SK-N-SH (cell line): ENCODE results near the gene LGR6. TPM values are rescaled to one million over a fixed set of nuclear protein-coding genes. Genes with fewer than 3 reads are reported as not detected.

ENCODE experiments used
- CTCF ChIA-PET: fragments of 300-600, 350-600 bp; formaldehyde crosslinking; extraction: SDS; loops from one replicate; lab custom pipeline; 2021; lab: Yijun Ruan, JAX
- POLR2A ChIA-PET: fragments of 350-600 bp; sonication (Branson Sonifier 250); formaldehyde crosslinking; extraction: SDS; loops from one replicate; lab custom pipeline; 2020; ENCODE audit warnings: antibody characterized with exemption, inconsistent platforms; lab: Yijun Ruan, JAX
- DNase-seq: peaks from one replicate; pipeline ENCODE4 v3.0.0; 2012
- H2AFZ ChIP-seq: fragments of 200-600 bp; sonication (generic); 2 replicates; pipeline ENCODE4 v1.8.1; 2016; ENCODE audit warnings: antibody characterized with exemption, mild to moderate bottlenecking, low read depth
- H3F3A ChIP-seq: fragments of 200-600 bp; sonication (generic); replicated peaks from 2 replicates; pipeline ENCODE3; 2016; ENCODE audit warnings: antibody characterized with exemption, mild to moderate bottlenecking; ENCODE audit not compliant: insufficient read depth
- H3K27ac ChIP-seq, 2 experiments: fragments of 200-500 bp in 1 of 2; fragments of 200-600 bp in 1 of 2; sonication (Bioruptor generic) in 1 of 2; sonication (generic), shearing (Covaris generic) in 1 of 2; 2 replicates each; pipeline versions ENCODE4 v1.5.1 to v1.6.1; 2014 to 2016; ENCODE audit warnings: low read depth in 2 of 2, inconsistent platforms in 1 of 2, low read length in 1 of 2, mild to moderate bottlenecking in 1 of 2, mixed read lengths in 1 of 2
- H3K27me3 ChIP-seq: fragments of 200-600 bp; sonication (generic), shearing (Covaris generic); 2 replicates; pipeline ENCODE4 v1.6.1; 2016; ENCODE audit warnings: mixed run types; ENCODE audit not compliant: insufficient read depth
- H3K36me3 ChIP-seq, 2 experiments: fragments of 200-500 bp in 1 of 2; fragments of 200-600 bp in 1 of 2; sonication (Bioruptor generic) in 1 of 2; sonication (generic) in 1 of 2; replicated peaks in 1 of 2; 2 replicates each; pipeline versions ENCODE3 to v1.5.1; 2014 to 2016; ENCODE audit warnings: low read length in 1 of 2, mild to moderate bottlenecking in 1 of 2; ENCODE audit not compliant: insufficient read depth in 2 of 2, control insufficient read depth in 1 of 2
- H3K4me1 ChIP-seq, 2 experiments: fragments of 200-500 bp in 1 of 2; fragments of 200-600 bp in 1 of 2; sonication (Bioruptor generic) in 1 of 2; sonication (generic), shearing (Covaris generic) in 1 of 2; 2 replicates each; pipeline versions ENCODE4 v1.5.1 to v1.6.1; 2014 to 2016; ENCODE audit warnings: low read depth in 1 of 2, low read length in 1 of 2, mixed run types in 1 of 2; ENCODE audit not compliant: insufficient read depth in 2 of 2, control insufficient read depth in 1 of 2
- H3K4me2 ChIP-seq: fragments of 200-600 bp; sonication (generic), shearing (Covaris generic); 2 replicates; pipeline ENCODE4 v1.6.1; 2017; ENCODE audit warnings: mixed run types
- H3K4me3 ChIP-seq, 2 experiments: fragments of 200-500 bp in 1 of 2; fragments of 200-600 bp in 1 of 2; sonication (Bioruptor generic) in 1 of 2; sonication (generic), shearing (Covaris generic) in 1 of 2; 2 replicates each; pipeline versions ENCODE4 v1.5.1 to v1.8.1; 2014 to 2016; ENCODE audit warnings: low read depth in 2 of 2, inconsistent platforms in 1 of 2, low read length in 1 of 2, mild to moderate bottlenecking in 1 of 2, mixed read lengths in 1 of 2, moderate library complexity in 1 of 2
- H3K79me2 ChIP-seq: fragments of 200-600 bp; sonication (generic); 2 replicates; pipeline ENCODE4 v1.8.1; 2017; ENCODE audit warnings: mild to moderate bottlenecking; ENCODE audit not compliant: insufficient read depth
- H3K9ac ChIP-seq: fragments of 200-600 bp; sonication (generic); 2 replicates; pipeline ENCODE4 v1.6.1; 2017; ENCODE audit warnings: mixed run types
- H3K9me2 ChIP-seq: fragments of 200-600 bp; sonication (generic); 2 replicates; pipeline ENCODE4 v1.6.1; 2017; ENCODE audit warnings: mixed run types
- H3K9me3 ChIP-seq: fragments of 200-600 bp; sonication (generic); 2 replicates; pipeline ENCODE4 v1.6.1; 2017; ENCODE audit warnings: mixed run types, mild to moderate bottlenecking, moderate library complexity
- H4K20me1 ChIP-seq: fragments of 200-600 bp; sonication (generic); 2 replicates; pipeline ENCODE4 v1.6.1; 2017; ENCODE audit warnings: mild to moderate bottlenecking, mixed run types; ENCODE audit not compliant: insufficient read depth
- CTCF ChIP-seq: fragments of 200-600 bp; sonication (generic); IDR thresholded peaks from 2 replicates; pipeline ENCODE4 v1.6.1; 2017; ENCODE audit warnings: antibody characterized with exemption, mild to moderate bottlenecking, moderate library complexity
- ELF1 ChIP-seq: IDR thresholded peaks from 2 replicates; pipeline ENCODE4 v1.4.0; 2012
- EP300 ChIP-seq, 2 experiments: IDR thresholded peaks; 2 replicates each; pipeline versions ENCODE4 v1.4.0 to v1.6.1; 2012; ENCODE audit warnings: borderline replicate concordance in 1 of 2, low read depth in 1 of 2, low read length in 1 of 2
- GABPA ChIP-seq: IDR thresholded peaks from 2 replicates; pipeline ENCODE4 v1.4.0; 2012; ENCODE audit warnings: low read depth, mild to moderate bottlenecking
- MAX ChIP-seq: IDR thresholded peaks from 2 replicates; pipeline ENCODE4 v1.4.0; 2012; ENCODE audit warnings: low read depth
- MEF2A ChIP-seq: IDR thresholded peaks from 2 replicates; pipeline ENCODE4 v1.4.0; 2012; ENCODE audit warnings: low read depth, borderline replicate concordance
- PBX3 ChIP-seq: IDR thresholded peaks from 2 replicates; pipeline ENCODE4; 2012
- RAD21 ChIP-seq: IDR thresholded peaks from 2 replicates; pipeline ENCODE4 v1.6.1; 2012; ENCODE audit warnings: mild to moderate bottlenecking, low read length
- RCOR1 ChIP-seq: fragments of 150-350 bp; IDR thresholded peaks from 2 replicates; pipeline ENCODE4 v1.6.1; 2017; ENCODE audit warnings: antibody characterized with exemption, low read length
- SIN3A ChIP-seq: IDR thresholded peaks from 2 replicates; pipeline ENCODE4 v1.6.1; 2012; ENCODE audit warnings: low read depth, mild to moderate bottlenecking, low read length, moderate library complexity, borderline replicate concordance
- TAF1 ChIP-seq: IDR thresholded peaks from 2 replicates; pipeline ENCODE4 v1.6.1; 2012; ENCODE audit warnings: low read depth, mild to moderate bottlenecking, low read length, moderate library complexity, borderline replicate concordance
- USF1 ChIP-seq: IDR thresholded peaks from 2 replicates; pipeline ENCODE4 v1.4.0; 2012; ENCODE audit warnings: low read depth, borderline replicate concordance
- polyA plus RNA-seq, 3 experiments: library from polyadenylated mRNA; depleted of rRNA; stranded (reverse); fragments of >200 nt; gene quantifications; 2 replicates each; pipeline ENCODE4 v1.2.3, GENCODE V29; 2012

LGR6 gene
- polyA plus RNA-seq, 1 of the 3 experiments (the other 2 are of a cell fraction), result 0.03 TPM

GRCh38 chr1:202316186-202316585, 122.6 kb downstream of the LGR6 start:
- Histone ChIP-seq H3F3A (no peaks in the 10 kb centered on the region), H3K79me2 (no peaks in the 10 kb centered on the region), H3K4me2 (no peak overlapping the region), H3K9me2 (no peaks in the 10 kb centered on the region), H2AFZ (no peak overlapping the region; the same call in 1 of the 2 replicates), H3K9me3 (no peaks in the 10 kb centered on the region), H4K20me1 (no peaks in the 10 kb centered on the region), H3K4me1 (peaks cover 8 to 9% of the 10 kb centered on the region in 2 experiments; a peak in 2 of 4 replicates), H3K27me3 (no peaks in the 10 kb centered on the region), H3K36me3 (no peaks in the 10 kb centered on the region), H3K4me3 (no peak overlapping the region), H3K27ac (no peak overlapping the region), H3K9ac (no peak overlapping the region)
- TF ChIP-seq ELF1, result no peak
- no peak for TF ChIP-seq MEF2A
- no peak for TF ChIP-seq GABPA
- TF ChIP-seq MAX, result no peak
- TF ChIP-seq USF1, result no peak
- TF ChIP-seq SIN3A, result no peak
- TF ChIP-seq EP300 (IDR thresholded peaks at IDR 0.05; ENCODE audit: borderline replicate concordance in 1 of 2, low read depth in 1 of 2, low read length in 1 of 2), result no peak
- TF ChIP-seq PBX3, result no peak
- TF ChIP-seq RAD21, result no peak
- no peak for TF ChIP-seq TAF1
- no peak for TF ChIP-seq RCOR1
- TF ChIP-seq CTCF, result no peak
- POLR2A ChIA-PET, result no interaction called here
- DNase-seq, result no peak
- CTCF ChIA-PET, result interaction anchor here (0.7 to 9.2 kb wide), 45 partner anchors 8 to 683 kb away, joined by 3 to 187 read pairs (median 7); partner anchors contain the start of genes LGR6 and UBE2T
